ENCODE measurements around the gene ADAM21. TPM values are rescaled to one million over a fixed set of nuclear protein-coding genes. Genes with fewer than 3 reads are reported as not detected.

The ADAM21 gene
- total and polyA plus RNA-seq, 2 donors (not counting 3 experiments of a cell fraction or from before 2014, with no cell fraction given) = 0.06 TPM; not detected in 1

DNA sequence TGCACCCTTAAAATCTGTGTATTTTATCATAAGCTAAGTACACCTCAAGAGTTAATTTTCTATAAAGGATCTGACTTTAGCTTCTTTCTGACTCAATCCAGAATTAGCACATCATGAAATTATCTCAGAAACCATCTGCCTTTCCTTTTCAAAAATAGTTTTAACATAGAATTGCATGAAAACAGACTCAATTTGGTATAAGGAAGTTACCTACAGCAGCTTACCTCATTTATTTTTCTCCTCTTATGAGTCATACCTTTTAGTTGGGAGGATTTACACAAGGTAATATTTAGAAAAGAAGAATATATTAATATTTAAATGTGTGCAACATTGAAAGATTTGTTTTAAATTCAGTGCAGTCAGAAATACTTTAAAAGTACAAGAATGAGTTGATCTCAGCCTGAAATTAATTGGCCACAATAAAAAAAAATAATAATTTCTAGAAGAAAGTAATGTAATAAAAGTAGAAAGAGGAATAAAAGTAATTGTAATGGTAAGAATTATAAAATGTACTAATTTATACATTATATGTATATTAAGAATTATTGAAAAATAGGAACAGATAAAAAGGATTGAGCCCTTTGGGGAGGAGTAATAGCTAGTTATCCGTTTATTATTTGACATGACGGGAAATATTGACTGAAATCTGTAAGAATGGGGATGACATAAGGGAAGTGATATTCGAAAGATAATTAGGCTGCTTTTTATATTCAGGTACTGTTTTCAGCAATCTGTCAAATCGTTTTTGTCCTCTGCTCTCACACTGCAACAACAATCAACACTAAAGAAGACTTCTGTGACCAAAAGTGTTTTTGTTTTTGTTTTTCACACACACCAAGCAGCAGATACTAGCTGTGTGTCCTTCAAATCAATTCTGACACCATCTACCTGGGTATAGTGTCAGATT lies 20.5 kb downstream of the ADAM21 start:
- ChIA-PET POLR2A (no interaction called here), CTCF (interaction anchor here (0.9 kb wide), 1 partner anchor 8 kb away, joined by 3 read pairs; no protein-coding TSS in a partner anchor)
- Histone ChIP-seq H3K4me2 (ENCODE audit: insufficient read depth, low read length) (no peak overlapping the region), H3K4me3 (replicated peaks in 1 of 3; ENCODE audit: insufficient read depth in 1 of 3, low read depth in 1 of 3, low read length in 3 of 3) (no peak overlapping the region), H3K27me3 (ENCODE audit: control insufficient read depth in 2 of 2, insufficient read depth in 2 of 2, low read length in 2 of 2) (no peaks in the 10 kb centered on the region), H3K9me1 (replicated peaks; ENCODE audit: control insufficient read depth, extremely low read depth, insufficient read depth, low read length) (no peaks in the 10 kb centered on the region), H3K9me3 (replicated peaks; ENCODE audit: control insufficient read depth, insufficient read depth, low read length) (no peaks in the 10 kb centered on the region), H3K9ac (replicated peaks; ENCODE audit: extremely low read depth, insufficient read depth, low read length) (no peak overlapping the region), H4K20me1 (replicated peaks; ENCODE audit: control insufficient read depth, extremely low read depth, insufficient read depth, low read length) (no peaks in the 10 kb centered on the region), H3K79me2 (ENCODE audit: control insufficient read depth, insufficient read depth, low read length) (no peaks in the 10 kb centered on the region), H3K4me1 (ENCODE audit: control insufficient read depth, extremely low read depth, insufficient read depth, low read length) (no peaks in the 10 kb centered on the region), H3K36me3 (ENCODE audit: control insufficient read depth in 2 of 2, extremely low read depth in 1 of 2, insufficient read depth in 2 of 2, low read length in 2 of 2) (no peaks in the 10 kb centered on the region), H2AFZ (ENCODE audit: low read depth, low read length) (no peak overlapping the region), H3K27ac (ENCODE audit: insufficient read depth, low read depth, low read length) (no peak overlapping the region)
- no TSS peak for BruUV-seq (replicated peaks)
- intact Hi-C loops (cut with micrococcal nuclease) (no loop called here), dilution Hi-C loops (cut with MboI; ENCODE audit: extremely low pct_ligation_motif_present, low sequenced_read_pairs) (no loop called here)
- TF ChIP-seq MYC (IDR thresholded peaks at IDR 0.05; ENCODE audit: low read depth, low read length) = no peak
- TF ChIP-seq POLR2A (IDR thresholded peaks at IDR 0.05; ENCODE audit: low read depth, low read length) = no peak
- TF ChIP-seq JUN (IDR thresholded peaks at IDR 0.05; ENCODE audit: borderline replicate concordance, insufficient read depth, insufficient read length, low read depth) = no peak
- no peak for TF ChIP-seq GATA2 (IDR thresholded peaks at IDR 0.05; ENCODE audit: insufficient read depth, insufficient read length, low read depth, low read length)
- TF ChIP-seq CTCF (IDR thresholded peaks at IDR 0.05; ENCODE audit: extremely low read depth in 1 of 2, insufficient read depth in 1 of 2, low read depth in 1 of 2, low read length in 2 of 2) = no peak
- no peak for TF ChIP-seq MAX (IDR thresholded peaks at IDR 0.05; ENCODE audit: insufficient read depth, insufficient read length)
- TF ChIP-seq FOS (IDR thresholded peaks at IDR 0.05; ENCODE audit: borderline replicate concordance, insufficient read depth, low read length) = no peak
- FAIRE-seq (no peak), DNase-seq (ENCODE audit: low read depth, low spot score) (no peak)

All from endothelial cell of umbilical vein (primary cell).